Measurements from ENCODE around the gene DPH1.
"Not testable (repeated sequence)": the region's sequence is repeated elsewhere in the genome, so short reads cannot be mapped to it uniquely, and the experiment has no call there.

Gene DPH1

GRCh38 chr17:2008332-2009126, 21.4 kb upstream of the DPH1 start:
- no peak for DNase-seq (ENCODE audit: low read depth)

- no peak for DNase-seq (ENCODE audit: low read depth)
Observed at GRCh38 chr17:2009737-2010136, 20.2 kb upstream of the DPH1 start.

GRCh38 chr17:2011411-2012371, 18.3 kb upstream of the DPH1 start:
- DNase-seq (ENCODE audit: low read depth) = no peak

GRCh38 chr17:2012499-2012898, 17.5 kb upstream of the DPH1 start:
- DNase-seq (ENCODE audit: low read depth) = no peak

- not testable (repeated sequence) for DNase-seq (ENCODE audit: low read depth)
Observed at GRCh38 chr17:2013220-2013993, 16.5 kb upstream of the DPH1 start.

GRCh38 chr17:2013994-2014317, 16.0 kb upstream of the DPH1 start:
- no peak for DNase-seq (ENCODE audit: low read depth)

- DNase-seq (ENCODE audit: low read depth) = no peak
Observed at GRCh38 chr17:2015314-2015713, 14.6 kb upstream of the DPH1 start.

GRCh38 chr17:2016494-2016893, 13.5 kb upstream of the DPH1 start:
- DNase-seq (ENCODE audit: low read depth) = no peak

- no peak for DNase-seq (ENCODE audit: low read depth)
Observed at GRCh38 chr17:2017274-2017941, 12.5 kb upstream of the DPH1 start.

GRCh38 chr17:2018716-2019510, 11.0 kb upstream of the DPH1 start:
- no peak for DNase-seq (ENCODE audit: low read depth)

GRCh38 chr17:2019723-2020122, 10.2 kb upstream of the DPH1 start:
- no peak for DNase-seq (ENCODE audit: low read depth)

GRCh38 chr17:2020721-2021120, 9.2 kb upstream of the DPH1 start:
- no peak for DNase-seq (ENCODE audit: low read depth)

- DNase-seq (ENCODE audit: low read depth) = no peak
Observed at GRCh38 chr17:2022647-2023240, 7.2 kb upstream of the DPH1 start.

- no peak for DNase-seq (ENCODE audit: low read depth)
Observed at GRCh38 chr17:2023256-2023655, 6.7 kb upstream of the DPH1 start.

- DNase-seq (ENCODE audit: low read depth) = peak; percentile 34
Observed at GRCh38 chr17:2023692-2024571, 6.0 kb upstream of the DPH1 start.

GRCh38 chr17:2024572-2025219, 5.3 kb upstream of the DPH1 start:
- DNase-seq (ENCODE audit: low read depth) = no peak

GRCh38 chr17:2025220-2025621, 4.7 kb upstream of the DPH1 start, which contains the start of gene RTN4RL1:
Gene RTN4RL1, minus strand, starts transcription at chr17:2025334. Its CDS starts 469 bp downstream, at chr17:2024865.
- peak; percentile 69 for DNase-seq (ENCODE audit: low read depth)

GRCh38 chr17:2025622-2026309, 4.2 kb upstream of the DPH1 start:
- no peak for DNase-seq (ENCODE audit: low read depth)
